Fibroblast of mammary gland (primary cell): ENCODE data around the gene FAM9B.

Source experiments
- DNase-seq: peaks from one replicate; pipeline ENCODE4 v3.0.0-alpha.2; 2010; ENCODE audit warnings: low read depth
- H3K4me3 ChIP-seq: 2 replicates; pipeline ENCODE4 v1.5.1; 2011; ENCODE audit warnings: low read depth, mild to moderate bottlenecking, low read length, moderate library complexity; ENCODE audit not compliant: control insufficient read depth
- CTCF ChIP-seq: conservative IDR thresholded peaks from 2 replicates; pipeline ENCODE4 v1.5.1; 2011; ENCODE audit warnings: low read depth, low read length, inconsistent platforms; ENCODE audit not compliant: control insufficient read depth, insufficient read depth

The FAM9B gene

DNA sequence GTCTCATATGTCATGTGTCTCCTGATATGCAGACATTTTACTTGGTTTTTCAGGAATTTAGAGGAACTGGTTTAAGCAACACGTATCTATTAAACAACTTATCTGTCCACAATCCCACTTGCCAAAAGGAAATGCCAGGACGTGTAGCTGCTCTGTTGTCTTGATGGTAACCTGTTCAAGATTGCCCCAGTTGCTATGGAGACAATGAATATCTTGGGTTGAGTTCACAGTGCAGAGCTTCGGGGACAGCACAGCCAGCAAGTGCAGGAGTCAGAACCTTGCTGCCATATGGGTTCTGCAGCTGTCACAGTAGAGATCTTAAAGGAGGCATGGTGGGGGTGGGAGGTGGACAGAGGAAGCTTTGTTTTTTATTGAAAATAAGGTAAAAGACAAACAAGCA lies 28.7 kb upstream of the FAM9B start:
- no peak overlapping the region for H3K4me3 ChIP-seq
- no peak for TF ChIP-seq CTCF

GRCh38 chrX:9055354-9055753 lies 21.4 kb upstream of the FAM9B start:
- H3K4me3 ChIP-seq, result no peak overlapping the region
- DNase-seq, result no peak

More for the DNA sequence above, 28.7 kb upstream of the FAM9B start:
- no peak for DNase-seq

DNA sequence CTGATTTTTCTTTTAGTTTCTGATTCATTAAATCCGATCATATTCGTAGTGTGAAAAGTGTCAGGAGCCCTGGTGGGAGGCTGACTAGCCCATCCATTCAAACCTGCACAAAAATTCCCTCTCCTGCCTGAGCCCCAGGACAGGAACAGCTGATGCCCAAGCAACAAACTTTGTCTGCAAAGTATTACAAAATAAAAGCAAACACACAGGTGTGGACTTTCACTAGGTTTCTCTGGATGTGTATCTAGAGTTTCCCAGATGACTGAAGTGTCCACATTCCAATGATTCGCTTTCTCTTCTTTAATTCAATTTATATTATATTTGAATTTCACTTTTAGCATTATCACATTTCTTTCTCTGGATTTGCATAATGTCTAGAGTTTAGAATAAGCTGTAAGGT lies 18.2 kb upstream of the FAM9B start:
- DNase-seq, result no peak
- no peak overlapping the region for H3K4me3 ChIP-seq
- no peak for TF ChIP-seq CTCF

More at GRCh38 chrX:9055354-9055753, 21.4 kb upstream of the FAM9B start:
- TF ChIP-seq CTCF, result no peak

DNA sequence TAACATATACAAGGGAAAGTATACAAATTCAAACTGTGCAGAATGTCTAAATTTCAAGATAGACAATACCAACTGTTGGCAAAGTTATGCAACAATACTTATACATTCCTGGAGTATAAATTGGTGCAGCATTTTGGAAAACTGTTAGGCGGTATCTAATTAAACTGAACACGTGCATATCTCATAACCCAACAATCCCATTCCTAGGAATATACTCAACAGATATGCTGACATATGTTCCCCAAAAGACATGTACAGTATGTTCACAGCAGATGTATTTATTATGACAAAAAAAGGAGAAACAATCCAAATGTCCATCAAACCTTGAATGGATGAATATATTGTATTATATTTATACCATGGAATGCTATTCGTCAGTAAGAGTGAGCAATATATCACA lies 16.4 kb upstream of the FAM9B start:
- H3K4me3 ChIP-seq, result no peak overlapping the region
- no peak for TF ChIP-seq CTCF
- DNase-seq, result no peak

DNA sequence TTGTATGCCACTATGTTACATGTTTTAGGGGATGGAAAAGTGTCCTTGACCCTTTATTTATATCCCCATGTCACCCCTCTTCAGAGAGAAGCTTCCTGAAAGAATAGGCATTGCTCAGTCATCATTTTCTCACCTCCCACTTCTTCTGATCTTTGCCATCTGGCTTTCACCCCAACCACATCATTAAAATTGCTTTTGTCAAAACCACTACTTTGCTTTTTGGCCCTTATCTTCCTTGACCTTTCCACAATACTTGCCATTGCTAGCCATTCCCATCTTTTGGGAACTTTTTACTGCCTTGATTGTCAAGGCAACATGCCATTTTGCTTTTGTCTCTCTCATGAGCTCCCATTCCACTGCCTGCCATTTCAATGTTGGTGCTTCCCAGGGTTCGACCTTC lies 14.9 kb upstream of the FAM9B start:
- no peak for TF ChIP-seq CTCF
- H3K4me3 ChIP-seq, result no peak overlapping the region
- DNase-seq, result peak; percentile 3

DNA sequence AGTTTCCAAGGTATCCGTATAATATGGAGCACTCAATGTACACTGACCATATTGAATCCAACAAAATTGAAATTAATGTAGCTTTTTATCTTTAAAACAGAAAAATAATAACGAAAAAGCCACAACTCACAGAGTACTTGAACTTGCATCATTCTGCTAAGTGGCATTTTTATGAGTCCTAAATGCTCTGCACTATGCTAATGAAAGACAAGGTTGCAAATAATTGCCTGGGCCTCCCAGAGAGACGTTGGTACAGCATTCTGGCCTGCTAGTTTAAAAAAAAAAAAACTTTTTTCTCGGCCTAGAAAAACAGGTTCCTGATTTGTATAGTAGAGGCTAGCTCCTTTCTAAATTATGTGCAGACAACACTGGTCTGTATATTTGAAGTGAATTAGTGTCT lies 4.3 kb upstream of the FAM9B start:
- H3K4me3 ChIP-seq, result no peak overlapping the region
- no peak for TF ChIP-seq CTCF
- no peak for DNase-seq

GRCh38 chrX:9037296-9037695 lies 3.4 kb upstream of the FAM9B start:
- no peak for DNase-seq
- no peak overlapping the region for H3K4me3 ChIP-seq
- TF ChIP-seq CTCF, result no peak
